ENCODE results near the gene TBATA.

TBATA gene

DNA sequence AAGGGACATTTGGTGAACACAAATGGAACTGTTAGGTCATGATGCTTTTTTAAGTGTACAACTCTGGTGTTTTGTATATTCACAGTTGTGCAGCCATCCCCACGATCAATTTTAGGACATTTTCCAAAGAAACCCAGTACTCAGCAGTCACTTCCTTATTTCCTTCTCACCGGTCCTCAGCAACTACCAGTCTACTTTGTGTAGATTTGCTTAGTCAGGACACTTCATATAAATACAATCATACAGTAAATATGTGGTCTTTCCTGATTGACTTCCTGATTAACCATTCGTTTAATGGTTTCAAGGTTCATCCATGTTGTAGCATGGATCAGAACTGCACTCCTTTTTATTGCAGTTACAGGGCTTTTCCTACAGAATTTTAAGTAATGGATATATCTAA, 45.0 kb upstream of the TBATA start:
- peaks cover 5 to 28% (median 15%) of the 10 kb centered on the region in 4 experiments for H3K4me1 ChIP-seq (ENCODE audit: control extremely low read depth in 1 of 4, control insufficient read depth in 4 of 4, insufficient read depth in 4 of 4, low read length in 3 of 4)
- DNase-seq = peak in 2 of 3 donors; percentile 42 to 60
- no peaks in the 10 kb centered on the region for H3K27me3 ChIP-seq (replicated peaks in 2 of 5; ENCODE audit: control insufficient read depth in 4 of 5, insufficient read depth in 5 of 5, low read length in 4 of 5)
- H3K27ac ChIP-seq (ENCODE audit: insufficient read depth in 1 of 2, low read depth in 1 of 2, low read length in 2 of 2, poor library complexity in 1 of 2, severe bottlenecking in 2 of 2) = no peak overlapping the region
- no CpG with 5 or more reads among the region's 3 CpGs for WGBS (ENCODE audit: insufficient coverage)
- H3K4me3 ChIP-seq (ENCODE audit: control insufficient read depth in 1 of 7, extremely low read depth in 1 of 7, insufficient read depth in 4 of 7, low read depth in 2 of 7, low read length in 6 of 7) = no peak overlapping the region
- ChIA-PET CTCF (interaction anchor here (0.9 to 2.0 kb wide), 3 partner anchors 8 to 271 kb away, joined by 3 to 5 read pairs (median 3); no protein-coding TSS in a partner anchor), POLR2A (no interaction called here)
- no peaks in the 10 kb centered on the region for H3K9me3 ChIP-seq (ENCODE audit: control extremely low read depth in 1 of 5, control insufficient read depth in 4 of 5, insufficient read depth in 2 of 5, low read depth in 1 of 5, low read length in 4 of 5)
- H3K36me3 ChIP-seq (ENCODE audit: control insufficient read depth in 4 of 4, insufficient read depth in 4 of 4, low read length in 3 of 4) = peaks cover 0 to 12% (median 4%) of the 10 kb centered on the region in 4 experiments

DNA sequence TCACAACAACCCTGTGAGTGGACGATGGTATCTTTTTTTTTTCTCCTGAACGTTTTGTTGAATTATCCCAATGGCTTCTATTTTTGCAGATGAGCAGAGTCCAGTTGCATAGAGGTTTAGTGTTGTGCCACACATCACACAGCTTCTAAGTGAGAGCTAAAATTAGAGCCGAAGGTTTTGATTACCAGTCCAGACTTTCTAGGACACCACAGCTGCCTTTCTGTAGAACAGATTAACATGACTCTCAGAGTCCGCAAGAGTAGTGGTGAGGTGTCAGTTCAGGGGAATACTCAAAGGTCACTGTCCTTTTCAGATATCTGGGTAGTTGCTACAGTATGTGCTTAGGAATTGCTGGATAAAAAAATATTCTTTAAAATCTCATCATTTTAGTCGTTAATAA, 44.4 kb upstream of the TBATA start:
- CTCF ChIA-PET = interaction anchor here (0.9 to 2.0 kb wide), 2 partner anchors 19 to 271 kb away, joined by 3 to 5 read pairs; no protein-coding TSS in a partner anchor
- DNase-seq = no peak
- H3K27me3 ChIP-seq (replicated peaks in 2 of 5; ENCODE audit: control insufficient read depth in 4 of 5, insufficient read depth in 5 of 5, low read length in 4 of 5) = no peaks in the 10 kb centered on the region
- POLR2A ChIA-PET = no interaction called here
- H3K27ac ChIP-seq (ENCODE audit: insufficient read depth in 1 of 2, low read depth in 1 of 2, low read length in 2 of 2, poor library complexity in 1 of 2, severe bottlenecking in 2 of 2) = no peak overlapping the region
- WGBS (ENCODE audit: insufficient coverage) = 100% methylated on average over 2 of the region's 5 CpGs
- H3K4me3 ChIP-seq (ENCODE audit: control insufficient read depth in 1 of 7, extremely low read depth in 1 of 7, insufficient read depth in 4 of 7, low read depth in 2 of 7, low read length in 6 of 7) = no peak overlapping the region
- H3K36me3 ChIP-seq (ENCODE audit: control insufficient read depth in 4 of 4, insufficient read depth in 4 of 4, low read length in 3 of 4) = peaks cover 0 to 12% (median 5%) of the 10 kb centered on the region in 4 experiments
- peaks cover 5 to 28% (median 15%) of the 10 kb centered on the region in 4 experiments for H3K4me1 ChIP-seq (ENCODE audit: control extremely low read depth in 1 of 4, control insufficient read depth in 4 of 4, insufficient read depth in 4 of 4, low read length in 3 of 4)
- H3K9me3 ChIP-seq (ENCODE audit: control extremely low read depth in 1 of 5, control insufficient read depth in 4 of 5, insufficient read depth in 2 of 5, low read depth in 1 of 5, low read length in 4 of 5) = no peaks in the 10 kb centered on the region

DNA sequence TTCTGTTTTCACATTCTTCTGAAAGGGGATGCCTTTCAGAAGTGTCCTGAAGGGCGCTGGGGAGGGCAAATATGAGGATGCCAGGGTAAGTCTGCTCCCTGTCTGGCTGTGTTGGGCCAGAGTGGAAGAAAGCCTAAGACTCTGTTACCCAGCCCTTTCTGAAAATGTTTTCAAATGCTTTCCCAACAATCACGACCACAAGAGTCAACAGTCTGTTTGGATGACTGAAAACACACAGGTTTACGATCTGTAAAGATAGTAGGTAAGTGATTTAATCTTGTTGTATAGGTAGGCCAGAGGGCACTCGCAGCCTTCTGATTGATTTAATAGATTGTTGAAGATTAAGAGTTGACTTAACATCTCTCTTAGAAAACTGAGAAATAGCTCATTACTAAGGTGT, 43.7 kb upstream of the TBATA start:
- no peak for DNase-seq
- WGBS (ENCODE audit: insufficient coverage) = 100% methylated on average over 3 of the region's 4 CpGs
- ChIA-PET POLR2A (no interaction called here), CTCF (interaction anchor here (0.9 to 2.0 kb wide), 2 partner anchors 19 to 270 kb away, joined by 3 to 5 read pairs; no protein-coding TSS in a partner anchor)
- no peaks in the 10 kb centered on the region for H3K9me3 ChIP-seq (ENCODE audit: control extremely low read depth in 1 of 5, control insufficient read depth in 4 of 5, insufficient read depth in 2 of 5, low read depth in 1 of 5, low read length in 4 of 5)
- peaks cover 0 to 12% (median 5%) of the 10 kb centered on the region in 4 experiments for H3K36me3 ChIP-seq (ENCODE audit: control insufficient read depth in 4 of 4, insufficient read depth in 4 of 4, low read length in 3 of 4)
- H3K27me3 ChIP-seq (replicated peaks in 2 of 5; ENCODE audit: control insufficient read depth in 4 of 5, insufficient read depth in 5 of 5, low read length in 4 of 5) = no peaks in the 10 kb centered on the region
- no peak overlapping the region for H3K4me3 ChIP-seq (ENCODE audit: control insufficient read depth in 1 of 7, extremely low read depth in 1 of 7, insufficient read depth in 4 of 7, low read depth in 2 of 7, low read length in 6 of 7)
- peaks cover 5 to 24% (median 14%) of the 10 kb centered on the region in 4 experiments for H3K4me1 ChIP-seq (ENCODE audit: control extremely low read depth in 1 of 4, control insufficient read depth in 4 of 4, insufficient read depth in 4 of 4, low read length in 3 of 4)
- no peak overlapping the region for H3K27ac ChIP-seq (ENCODE audit: insufficient read depth in 1 of 2, low read depth in 1 of 2, low read length in 2 of 2, poor library complexity in 1 of 2, severe bottlenecking in 2 of 2)

DNA sequence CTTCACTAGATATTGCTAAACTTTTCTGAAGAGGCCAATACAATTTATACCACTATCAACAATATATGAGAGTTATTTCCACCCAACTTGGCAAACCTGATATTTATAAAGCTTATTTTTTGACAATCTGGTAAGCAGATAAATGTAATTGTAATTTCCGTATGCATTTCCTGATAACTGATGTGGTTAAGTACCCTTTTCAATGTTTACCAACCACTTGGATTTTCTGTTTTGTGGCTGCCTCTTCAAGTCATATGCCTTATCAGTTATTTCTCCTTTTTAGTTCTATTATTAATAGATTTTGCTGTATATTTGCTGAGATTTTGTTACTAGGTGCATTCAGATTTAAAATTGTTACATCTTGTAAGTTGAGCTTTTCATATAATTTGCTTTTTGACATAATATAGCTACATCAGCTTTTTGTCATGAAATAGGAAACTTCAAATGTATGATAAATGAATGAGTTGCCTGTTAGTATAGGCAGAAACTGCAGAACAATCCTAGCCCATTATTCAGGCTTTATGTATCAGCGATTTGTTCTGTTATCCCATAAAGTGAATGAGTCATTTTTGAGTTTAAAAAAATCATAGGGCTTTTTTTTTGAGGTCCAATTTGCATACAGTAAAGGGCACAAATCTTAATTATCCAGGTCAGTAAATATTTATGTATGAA, 42.0 kb upstream of the TBATA start:
- H3K36me3 ChIP-seq (ENCODE audit: control insufficient read depth in 4 of 4, insufficient read depth in 4 of 4, low read length in 3 of 4) = peaks cover 3 to 12% (median 6%) of the 10 kb centered on the region in 4 experiments
- WGBS (ENCODE audit: insufficient coverage) = no CpG with 5 or more reads among the region's 2 CpGs
- H3K9me3 ChIP-seq (ENCODE audit: control extremely low read depth in 1 of 5, control insufficient read depth in 4 of 5, insufficient read depth in 2 of 5, low read depth in 1 of 5, low read length in 4 of 5) = no peaks in the 10 kb centered on the region
- POLR2A ChIA-PET = interaction anchor here (1.1 kb wide), 1 partner anchor 10 kb away, joined by 3 read pairs; no protein-coding TSS in a partner anchor
- H3K4me3 ChIP-seq (ENCODE audit: control insufficient read depth in 1 of 7, extremely low read depth in 1 of 7, insufficient read depth in 4 of 7, low read depth in 2 of 7, low read length in 6 of 7) = no peak overlapping the region
- H3K4me1 ChIP-seq (ENCODE audit: control extremely low read depth in 1 of 4, control insufficient read depth in 4 of 4, insufficient read depth in 4 of 4, low read length in 3 of 4) = peaks cover 0 to 10% (median 2%) of the 10 kb centered on the region in 4 experiments
- DNase-seq = peak in 2 of 3 donors; percentile 33 to 53
- no peaks in the 10 kb centered on the region for H3K27me3 ChIP-seq (replicated peaks in 2 of 5; ENCODE audit: control insufficient read depth in 4 of 5, insufficient read depth in 5 of 5, low read length in 4 of 5)
- H3K27ac ChIP-seq (ENCODE audit: insufficient read depth in 1 of 2, low read depth in 1 of 2, low read length in 2 of 2, poor library complexity in 1 of 2, severe bottlenecking in 2 of 2) = no peak overlapping the region
- CTCF ChIA-PET = interaction anchor here (0.9 to 1.6 kb wide), 4 partner anchors 11 to 43 kb away, joined by 3 read pairs; no protein-coding TSS in a partner anchor

DNA sequence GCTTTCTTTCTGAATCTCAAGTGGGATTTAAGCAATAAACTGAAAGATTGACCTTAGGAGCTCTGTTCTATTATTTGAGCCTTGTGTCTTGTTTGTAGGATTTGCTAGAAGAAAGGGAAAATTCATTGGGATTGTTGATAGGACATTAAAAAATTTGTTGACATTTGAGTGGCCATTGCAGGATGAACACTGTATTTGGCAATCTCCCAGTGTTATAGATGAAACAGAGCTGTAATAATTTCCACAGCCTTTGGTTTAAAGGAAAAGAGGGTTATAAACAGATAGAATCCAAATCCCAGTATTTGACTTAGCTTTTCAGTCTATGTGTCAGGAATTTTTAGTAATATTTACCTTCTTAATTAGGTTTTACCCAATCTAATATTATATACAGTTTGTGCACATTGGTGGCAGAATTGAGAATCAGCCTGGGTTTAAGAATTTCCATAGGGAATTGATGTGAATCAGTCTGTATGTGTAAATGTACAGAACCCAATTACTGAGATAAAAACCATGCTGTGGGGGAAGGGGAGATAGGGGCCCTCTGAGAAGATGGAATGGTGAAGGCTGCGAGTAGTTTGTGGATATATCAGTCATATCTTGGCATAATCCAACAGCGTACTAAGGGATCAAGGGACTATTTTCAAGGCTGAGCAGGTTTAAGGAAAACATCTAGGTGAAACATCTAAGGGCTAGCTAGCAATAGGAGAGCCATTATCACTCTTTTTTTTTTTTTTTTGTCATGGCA, 37.1 kb upstream of the TBATA start:
- no peak overlapping the region for H3K4me3 ChIP-seq (ENCODE audit: control insufficient read depth in 1 of 7, extremely low read depth in 1 of 7, insufficient read depth in 4 of 7, low read depth in 2 of 7, low read length in 6 of 7)
- H3K36me3 ChIP-seq (ENCODE audit: control insufficient read depth in 4 of 4, insufficient read depth in 4 of 4, low read length in 3 of 4) = peaks cover 9 to 35% (median 15%) of the 10 kb centered on the region in 4 experiments
- ChIA-PET CTCF (interaction anchor here (0.6 to 2.1 kb wide), 7 partner anchors 8 to 271 kb away, joined by 3 to 8 read pairs (median 3); no protein-coding TSS in a partner anchor), POLR2A (no interaction called here)
- WGBS (ENCODE audit: insufficient coverage) = 100% methylated on average over 2 of the region's 2 CpGs
- H3K27ac ChIP-seq (ENCODE audit: insufficient read depth in 1 of 2, low read depth in 1 of 2, low read length in 2 of 2, poor library complexity in 1 of 2, severe bottlenecking in 2 of 2) = no peak overlapping the region
- no peaks in the 10 kb centered on the region for H3K4me1 ChIP-seq (ENCODE audit: control extremely low read depth in 1 of 4, control insufficient read depth in 4 of 4, insufficient read depth in 4 of 4, low read length in 3 of 4)
- no peaks in the 10 kb centered on the region for H3K27me3 ChIP-seq (replicated peaks in 2 of 5; ENCODE audit: control insufficient read depth in 4 of 5, insufficient read depth in 5 of 5, low read length in 4 of 5)
- no peaks in the 10 kb centered on the region for H3K9me3 ChIP-seq (ENCODE audit: control extremely low read depth in 1 of 5, control insufficient read depth in 4 of 5, insufficient read depth in 2 of 5, low read depth in 1 of 5, low read length in 4 of 5)
- no peak for DNase-seq

DNA sequence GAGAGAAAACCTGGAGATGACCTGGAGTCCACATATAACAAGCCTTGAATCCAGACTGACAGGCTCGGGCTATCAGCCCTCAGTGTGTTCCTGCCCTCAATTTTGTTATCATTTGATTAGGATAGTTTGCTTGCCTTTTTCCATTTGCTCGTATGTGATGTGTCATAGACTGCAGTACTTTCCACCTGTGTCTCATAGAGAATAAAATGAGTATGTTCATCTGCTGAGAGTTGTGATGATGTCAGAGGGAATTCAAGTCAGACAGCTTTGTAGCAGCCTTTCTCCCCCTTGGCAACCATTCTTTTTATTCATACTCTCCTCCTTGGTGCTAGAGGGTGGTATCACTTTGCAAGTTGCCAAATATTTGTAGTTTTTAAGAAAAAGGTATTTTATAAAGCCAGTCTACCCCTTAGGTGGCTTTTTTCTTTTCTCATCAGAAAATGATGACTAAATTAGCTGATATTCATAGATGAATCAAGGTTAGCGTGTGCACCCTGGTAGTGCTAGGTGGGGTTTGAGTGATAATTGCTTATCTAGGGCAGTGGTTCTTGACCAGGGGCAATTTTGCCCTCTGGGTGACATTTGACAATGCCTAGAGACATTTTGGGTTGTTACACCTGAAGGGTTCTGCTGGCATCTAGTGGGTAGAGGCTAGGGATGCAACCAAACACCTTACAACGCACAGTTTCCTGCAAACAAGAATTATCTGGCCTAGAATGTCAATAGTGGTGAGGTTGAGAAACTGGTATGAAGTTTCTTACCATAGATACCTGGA, 36.0 kb upstream of the TBATA start:
- Histone ChIP-seq H3K36me3 (ENCODE audit: control insufficient read depth in 4 of 4, insufficient read depth in 4 of 4, low read length in 3 of 4) (peaks cover 9 to 35% (median 15%) of the 10 kb centered on the region in 4 experiments), H3K27me3 (replicated peaks in 2 of 5; ENCODE audit: control insufficient read depth in 4 of 5, insufficient read depth in 5 of 5, low read length in 4 of 5) (no peaks in the 10 kb centered on the region), H3K27ac (ENCODE audit: insufficient read depth in 1 of 2, low read depth in 1 of 2, low read length in 2 of 2, poor library complexity in 1 of 2, severe bottlenecking in 2 of 2) (no peak overlapping the region), H3K9me3 (ENCODE audit: control extremely low read depth in 1 of 5, control insufficient read depth in 4 of 5, insufficient read depth in 2 of 5, low read depth in 1 of 5, low read length in 4 of 5) (no peaks in the 10 kb centered on the region), H3K4me1 (ENCODE audit: control extremely low read depth in 1 of 4, control insufficient read depth in 4 of 4, insufficient read depth in 4 of 4, low read length in 3 of 4) (peaks cover 0 to 7% (median 3%) of the 10 kb centered on the region in 4 experiments), H3K4me3 (ENCODE audit: control insufficient read depth in 1 of 7, extremely low read depth in 1 of 7, insufficient read depth in 4 of 7, low read depth in 2 of 7, low read length in 6 of 7) (no peak overlapping the region)
- 100% methylated on average over 2 of the region's 4 CpGs for whole genome bisulfite sequencing (ENCODE audit: insufficient coverage)
- CTCF ChIA-PET = interaction anchor here (0.5 to 2.1 kb wide), 7 partner anchors 10 to 253 kb away, joined by 3 to 8 read pairs (median 4); no protein-coding TSS in a partner anchor
- POLR2A ChIA-PET = no interaction called here
- DNase-seq = peak in 2 of 3 donors; percentile 30 to 37
